ENCODE measurements around the gene RANBP1.
"Not testable (repeated sequence)": the region's sequence is repeated elsewhere in the genome, so short reads cannot be mapped to it uniquely, and the experiment has no call there.

The RANBP1 gene

GRCh38 chr22:20115691-20116375 lies at the start of gene RANBP1:
Gene RANBP1 (plus strand): TSS chr22:20116104. CDS start chr22:20116185, 81 bp downstream.
- DNase-seq (ENCODE audit: low read depth in 3 of 3) = no peak

GRCh38 chr22:20066617-20067383 lies 49.1 kb upstream of the RANBP1 start:
- no peak for DNase-seq (ENCODE audit: low read depth in 3 of 3)

- DNase-seq (ENCODE audit: low read depth in 3 of 3) = not testable (repeated sequence)
These were observed 48.6 kb upstream of the RANBP1 start for GRCh38 chr22:20067384-20067682.

- no peak for DNase-seq (ENCODE audit: low read depth in 3 of 3)
These were observed 47.3 kb upstream of the RANBP1 start for GRCh38 chr22:20068640-20069039.

- no peak for DNase-seq (ENCODE audit: low read depth in 3 of 3)
These were observed 46.4 kb upstream of the RANBP1 start for GRCh38 chr22:20069331-20070042.

GRCh38 chr22:20071524-20071972 lies 44.4 kb upstream of the RANBP1 start:
- DNase-seq (ENCODE audit: low read depth in 3 of 3) = no peak

- no peak for DNase-seq (ENCODE audit: low read depth in 3 of 3)
These were observed 39.2 kb upstream of the RANBP1 start for GRCh38 chr22:20076627-20077172.

- peak; percentile 24 to 48 (median 37) for DNase-seq (ENCODE audit: low read depth in 3 of 3)
These were observed 36.0 kb upstream of the RANBP1 start, which contains the start of gene DGCR8 for GRCh38 chr22:20079745-20080444. Gene DGCR8 (plus strand): TSS chr22:20080241. CDS start chr22:20085964, 5,723 bp downstream.

GRCh38 chr22:20080445-20080775 lies 35.5 kb upstream of the RANBP1 start:
- peak; percentile 29 to 68 (median 44) for DNase-seq (ENCODE audit: low read depth in 3 of 3)

GRCh38 chr22:20080776-20081654 lies 34.9 kb upstream of the RANBP1 start:
- no peak for DNase-seq (ENCODE audit: low read depth in 3 of 3)

GRCh38 chr22:20083157-20083890 lies 32.6 kb upstream of the RANBP1 start:
- DNase-seq (ENCODE audit: low read depth in 3 of 3) = no peak

GRCh38 chr22:20083891-20084546 lies 31.9 kb upstream of the RANBP1 start:
- DNase-seq (ENCODE audit: low read depth in 3 of 3) = no peak

- DNase-seq (ENCODE audit: low read depth in 3 of 3) = no peak
These were observed 31.1 kb upstream of the RANBP1 start for GRCh38 chr22:20084547-20085413.

GRCh38 chr22:20085651-20086050 lies 30.3 kb upstream of the RANBP1 start:
- DNase-seq (ENCODE audit: low read depth in 3 of 3) = no peak

GRCh38 chr22:20086101-20086599 lies 29.8 kb upstream of the RANBP1 start:
- DNase-seq (ENCODE audit: low read depth in 3 of 3) = no peak

GRCh38 chr22:20086763-20087162 lies 29.1 kb upstream of the RANBP1 start:
- no peak for DNase-seq (ENCODE audit: low read depth in 3 of 3)

- no peak for DNase-seq (ENCODE audit: low read depth in 3 of 3)
These were observed 28.3 kb upstream of the RANBP1 start for GRCh38 chr22:20087319-20088262.

All from stimulated activated CD4-positive, alpha-beta T cell treated with anti-CD3 and anti-CD28 coated beads, TNF-alpha, amount 100 ng/mL, for 48 hours (primary cell).